Neuronal stem cell (in vitro differentiated cells): ENCODE measurements around the gene ZBTB20.

ENCODE experiments used
- DNase-seq: peaks from one replicate; pipeline ENCODE4 v3.0.0-alpha.2; 2013; ENCODE audit warnings: low spot score
- H2AFZ ChIP-seq: one replicate; pipeline ENCODE4 v1.6.1; 2013; ENCODE audit warnings: mild to moderate bottlenecking, low read length, inconsistent platforms
- H2AK5ac ChIP-seq: 2 replicates; pipeline ENCODE4 v1.6.1; 2013; ENCODE audit warnings: low read depth, mild to moderate bottlenecking, inconsistent platforms, low read length, moderate library complexity, mixed read lengths
- H2BK120ac ChIP-seq: 2 replicates; pipeline ENCODE4 v1.6.1; 2013; ENCODE audit warnings: low read depth, mild to moderate bottlenecking, inconsistent platforms, low read length, moderate library complexity, mixed read lengths
- H2BK12ac ChIP-seq: one replicate; pipeline ENCODE4 v1.6.1; 2013; ENCODE audit warnings: low read length, inconsistent platforms
- H2BK15ac ChIP-seq: 2 replicates; pipeline ENCODE4 v1.6.1; 2013; ENCODE audit warnings: mild to moderate bottlenecking, low read length, inconsistent platforms, mixed read lengths
- H2BK5ac ChIP-seq: one replicate; pipeline ENCODE4 v1.6.1; 2013; ENCODE audit warnings: inconsistent platforms, mild to moderate bottlenecking, low read length, moderate library complexity
- H3K14ac ChIP-seq: one replicate; pipeline ENCODE4 v1.6.1; 2013; ENCODE audit warnings: low read length, inconsistent platforms
- H3K18ac ChIP-seq: 2 replicates; pipeline ENCODE4 v1.6.1; 2013; ENCODE audit warnings: low read length, inconsistent platforms
- H3K23ac ChIP-seq: 2 replicates; pipeline ENCODE4 v1.6.1; 2013; ENCODE audit warnings: low read depth, mild to moderate bottlenecking, mixed read lengths, low read length, inconsistent platforms; ENCODE audit not compliant: poor library complexity
- H3K27ac ChIP-seq: replicated peaks from 3 replicates; pipeline ENCODE4 v1.5.1; 2013; ENCODE audit warnings: low read length, inconsistent platforms
- H3K27me3 ChIP-seq, 3 experiments: 2 replicates each; pipeline ENCODE4 v1.6.1; 2013; ENCODE audit warnings: low read length in 3 of 3, mild to moderate bottlenecking in 2 of 3, inconsistent platforms in 1 of 3, low read depth in 1 of 3, mixed read lengths in 1 of 3, moderate library complexity in 1 of 3; ENCODE audit not compliant: control insufficient read depth in 3 of 3, insufficient read depth in 3 of 3
- H3K36me3 ChIP-seq, 2 donors: replicated peaks in 1 of 2; 2 replicates each; pipeline ENCODE4 v1.6.1; 2013; ENCODE audit warnings: low read length in 2 of 2; ENCODE audit not compliant: control insufficient read depth in 2 of 2, insufficient read depth in 2 of 2
- H3K4ac ChIP-seq: 2 replicates; pipeline ENCODE4 v1.6.1; 2013; ENCODE audit warnings: inconsistent platforms, mild to moderate bottlenecking, low read length, moderate library complexity
- H3K4me1 ChIP-seq, 2 donors: 1 replicate in 1 of 2; 2 replicates in 1 of 2; pipeline ENCODE4 v1.6.1; 2013; ENCODE audit warnings: low read length in 2 of 2, low read depth in 1 of 2; ENCODE audit not compliant: control insufficient read depth in 2 of 2, insufficient read depth in 1 of 2
- H3K4me2 ChIP-seq: one replicate; pipeline ENCODE4 v1.6.1; 2013; ENCODE audit warnings: mild to moderate bottlenecking, low read length, inconsistent platforms; ENCODE audit not compliant: insufficient read depth, poor library complexity, severe bottlenecking
- H3K4me3 ChIP-seq, 2 donors: 2 replicates each; pipeline ENCODE4 v1.5.1; 2013; ENCODE audit warnings: low read length in 2 of 2, mild to moderate bottlenecking in 2 of 2, inconsistent platforms in 1 of 2, moderate library complexity in 1 of 2
- H3K79me1 ChIP-seq: one replicate; pipeline ENCODE4 v1.6.1; 2013; ENCODE audit warnings: low read depth, mild to moderate bottlenecking, inconsistent platforms, low read length, moderate library complexity
- H3K9ac ChIP-seq: one replicate; pipeline ENCODE4 v1.6.1; 2013; ENCODE audit warnings: mild to moderate bottlenecking, low read depth, low read length, inconsistent platforms; ENCODE audit not compliant: poor library complexity
- H3K9me3 ChIP-seq, 2 donors: replicated peaks in 1 of 2; 2 replicates each; pipeline versions ENCODE3 to v1.6.1; 2013; ENCODE audit warnings: low read length in 2 of 2, mild to moderate bottlenecking in 2 of 2, inconsistent platforms in 1 of 2, low read depth in 1 of 2, mixed read lengths in 1 of 2, moderate library complexity in 1 of 2; ENCODE audit not compliant: control insufficient read depth in 2 of 2, insufficient read depth in 1 of 2
- H4K8ac ChIP-seq: one replicate; pipeline ENCODE4 v1.6.1; 2013; ENCODE audit warnings: low read depth, mild to moderate bottlenecking, inconsistent platforms, low read length, moderate library complexity
- H4K91ac ChIP-seq: one replicate; pipeline ENCODE4 v1.6.1; 2013; ENCODE audit warnings: low read length, low read depth, mild to moderate bottlenecking, inconsistent platforms; ENCODE audit not compliant: poor library complexity
- WGBS, 2 donors: extraction: QIAGEN DNeasy Blood & Tissue Kit; methylation state at CpG; one replicate each; pipeline ENCODE4 v1.1.7; 2013; ENCODE audit warnings: missing lambda C conversion rate in 2 of 2, mixed read lengths in 1 of 2; ENCODE audit not compliant: insufficient read length in 2 of 2, insufficient replicate concordance in 1 of 2; ENCODE audit errors: extremely low coverage in 2 of 2; 5-methylcytosine and 5-hydroxymethylcytosine counted together

Gene ZBTB20

GRCh38 chr3:114428044-114428595, 719.0 kb downstream of the ZBTB20 start:
- Histone ChIP-seq H3K36me3 (no peaks in the 10 kb centered on the region), H3K27me3 (no peaks in the 10 kb centered on the region), H3K23ac (no peak overlapping the region), H3K9ac (no peak overlapping the region), H2AK5ac (no peak overlapping the region), H2AFZ (no peak overlapping the region), H2BK120ac (no peak overlapping the region), H2BK12ac (no peak overlapping the region), H3K79me1 (no peaks in the 10 kb centered on the region), H3K4ac (no peak overlapping the region), H4K8ac (no peak overlapping the region), H2BK5ac (no peak overlapping the region), H3K18ac (no peak overlapping the region), H3K4me2 (no peak overlapping the region), H3K4me1 (peaks cover 0 to 1% of the 10 kb centered on the region in 2 donors), H3K27ac (no peak overlapping the region), H3K4me3 (no peak overlapping the region), H3K9me3 (peaks cover 0 to 3% of the 10 kb centered on the region in 2 donors), H2BK15ac (no peak overlapping the region), H4K91ac (no peak overlapping the region), H3K14ac (no peak overlapping the region)
- WGBS, 2 donors = no CpG with 5 or more reads among the region's 5 CpGs
- no peak for DNase-seq

DNA sequence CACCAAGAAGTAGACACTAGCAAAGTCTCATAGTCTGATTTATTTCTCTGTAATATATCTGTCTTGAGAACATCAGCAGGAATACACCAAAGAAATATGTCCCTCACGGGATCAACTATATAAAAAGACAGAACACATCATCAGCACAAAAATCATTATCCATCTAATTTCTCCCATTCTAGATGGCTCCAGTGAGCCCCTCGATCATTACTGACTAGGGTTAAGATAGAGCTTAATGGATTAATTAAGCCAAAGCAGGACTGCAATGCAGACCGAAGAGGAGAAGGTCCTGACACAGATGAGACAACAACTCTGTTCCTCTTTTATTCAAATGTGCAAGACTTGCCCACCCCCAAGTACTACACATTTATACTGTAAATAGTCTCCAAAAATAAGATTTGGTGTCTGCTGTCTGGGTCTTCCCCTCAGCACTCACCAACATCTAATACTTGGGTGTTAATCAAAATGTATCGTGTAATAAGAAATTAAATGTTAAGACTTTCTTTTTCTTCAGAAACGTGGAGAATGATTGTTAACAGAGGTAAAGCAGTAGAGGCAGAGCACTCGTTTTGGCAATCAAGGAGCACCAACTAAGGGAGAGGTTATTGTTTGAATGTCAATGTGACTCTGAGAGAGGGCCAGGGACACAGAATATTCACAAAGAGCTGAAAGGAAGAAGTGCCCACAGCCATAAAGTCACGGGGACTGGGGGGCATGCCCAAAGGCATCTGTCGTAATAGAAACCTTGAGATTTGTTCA, 719.6 kb downstream of the ZBTB20 start:
- Histone ChIP-seq H4K8ac (no peak overlapping the region), H4K91ac (no peak overlapping the region), H3K27me3 (no peaks in the 10 kb centered on the region), H2AK5ac (no peak overlapping the region), H3K4me2 (no peak overlapping the region), H3K27ac (no peak overlapping the region), H3K79me1 (no peaks in the 10 kb centered on the region), H2AFZ (no peak overlapping the region), H3K23ac (no peak overlapping the region), H3K9ac (no peak overlapping the region), H3K14ac (no peak overlapping the region), H2BK12ac (no peak overlapping the region), H2BK120ac (no peak overlapping the region), H3K9me3 (peaks cover 0 to 3% of the 10 kb centered on the region in 2 donors), H3K18ac (no peak overlapping the region), H3K4ac (no peak overlapping the region), H3K36me3 (no peaks in the 10 kb centered on the region), H2BK5ac (no peak overlapping the region), H2BK15ac (no peak overlapping the region), H3K4me3 (no peak overlapping the region), H3K4me1 (peaks cover 0 to 1% of the 10 kb centered on the region in 2 donors)
- no CpG with 5 or more reads among the region's 8 CpGs for WGBS, 2 donors
- DNase-seq = no peak

GRCh38 chr3:114424337-114424736, 722.8 kb downstream of the ZBTB20 start:
- Histone ChIP-seq H3K23ac (no peak overlapping the region), H2BK12ac (no peak overlapping the region), H3K14ac (no peak overlapping the region), H2AK5ac (no peak overlapping the region), H2BK15ac (no peak overlapping the region), H3K4me2 (no peak overlapping the region), H2BK5ac (no peak overlapping the region), H3K4ac (no peak overlapping the region), H4K91ac (no peak overlapping the region), H3K9me3 (peaks cover 0 to 3% of the 10 kb centered on the region in 2 donors), H3K27me3 (no peaks in the 10 kb centered on the region), H2BK120ac (no peak overlapping the region), H3K18ac (no peak overlapping the region), H3K9ac (no peak overlapping the region), H2AFZ (no peak overlapping the region), H3K4me3 (no peak overlapping the region), H3K36me3 (no peaks in the 10 kb centered on the region), H3K4me1 (peaks cover 0 to 1% of the 10 kb centered on the region in 2 donors), H4K8ac (no peak overlapping the region), H3K79me1 (no peaks in the 10 kb centered on the region), H3K27ac (no peak overlapping the region)
- no peak for DNase-seq
- no CpG with 5 or more reads among the region's 8 CpGs for WGBS, 2 donors

DNA sequence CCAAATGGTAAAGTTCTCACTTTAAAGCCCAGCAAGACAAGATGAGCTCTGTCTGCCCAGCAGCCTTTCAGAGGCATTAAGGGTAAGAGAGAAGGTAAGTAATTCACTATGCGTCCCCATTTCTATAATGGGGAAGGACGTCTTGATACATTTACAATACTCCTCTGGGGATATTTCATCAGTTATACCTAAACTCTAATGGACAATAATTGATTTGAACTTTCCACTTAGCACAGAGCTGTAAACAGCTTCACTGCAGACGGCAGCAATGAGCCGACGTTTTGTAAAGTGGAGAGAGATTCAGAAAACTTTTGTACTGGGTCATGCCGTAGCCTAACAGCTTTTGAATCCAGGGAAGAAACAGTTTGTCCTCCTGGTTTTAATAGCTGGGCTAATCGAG, 725.9 kb downstream of the ZBTB20 start:
- Histone ChIP-seq H2AK5ac (no peak overlapping the region), H3K18ac (no peak overlapping the region), H2BK15ac (no peak overlapping the region), H2BK5ac (no peak overlapping the region), H3K36me3 (no peaks in the 10 kb centered on the region), H3K9me3 (no peaks in the 10 kb centered on the region), H2BK12ac (no peak overlapping the region), H3K23ac (no peak overlapping the region), H3K79me1 (no peaks in the 10 kb centered on the region), H3K4me1 (no peaks in the 10 kb centered on the region), H3K14ac (no peak overlapping the region), H2AFZ (no peak overlapping the region), H3K4ac (no peak overlapping the region), H3K4me2 (no peak overlapping the region), H3K4me3 (no peak overlapping the region), H3K27me3 (no peaks in the 10 kb centered on the region), H4K8ac (no peak overlapping the region), H3K9ac (no peak overlapping the region), H4K91ac (no peak overlapping the region), H2BK120ac (no peak overlapping the region), H3K27ac (no peak overlapping the region)
- no peak for DNase-seq
- no CpG with 5 or more reads among the region's 7 CpGs for WGBS, 2 donors
